Measurements from ENCODE around the gene NPNT.

GRCh38 chr4:105896984-105897775 is 1.9 kb downstream of the NPNT start:
- TF ChIP-seq POLR2A (IDR thresholded peaks at IDR 0.05), result no peak
- TF ChIP-seq, protein P1, sequence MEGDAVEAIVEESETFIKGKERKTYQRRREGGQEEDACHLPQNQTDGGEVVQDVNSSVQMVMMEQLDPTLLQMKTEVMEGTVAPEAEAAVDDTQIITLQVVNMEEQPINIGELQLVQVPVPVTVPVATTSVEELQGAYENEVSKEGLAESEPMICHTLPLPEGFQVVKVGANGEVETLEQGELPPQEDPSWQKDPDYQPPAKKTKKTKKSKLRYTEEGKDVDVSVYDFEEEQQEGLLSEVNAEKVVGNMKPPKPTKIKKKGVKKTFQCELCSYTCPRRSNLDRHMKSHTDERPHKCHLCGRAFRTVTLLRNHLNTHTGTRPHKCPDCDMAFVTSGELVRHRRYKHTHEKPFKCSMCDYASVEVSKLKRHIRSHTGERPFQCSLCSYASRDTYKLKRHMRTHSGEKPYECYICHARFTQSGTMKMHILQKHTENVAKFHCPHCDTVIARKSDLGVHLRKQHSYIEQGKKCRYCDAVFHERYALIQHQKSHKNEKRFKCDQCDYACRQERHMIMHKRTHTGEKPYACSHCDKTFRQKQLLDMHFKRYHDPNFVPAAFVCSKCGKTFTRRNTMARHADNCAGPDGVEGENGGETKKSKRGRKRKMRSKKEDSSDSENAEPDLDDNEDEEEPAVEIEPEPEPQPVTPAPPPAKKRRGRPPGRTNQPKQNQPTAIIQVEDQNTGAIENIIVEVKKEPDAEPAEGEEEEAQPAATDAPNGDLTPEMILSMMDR (IDR thresholded peaks at IDR 0.05), result no peak

All from adrenal gland (tissue), 5 donors.